HCT116 (cell line): ENCODE measurements around the gene RASSF3.

Experiments
- EGR1 ChIP-seq: IDR thresholded peaks from 2 replicates; pipeline ENCODE4 v1.6.1; 2012; ENCODE audit warnings: low read depth
- SIN3A ChIP-seq: IDR thresholded peaks from 2 replicates; pipeline ENCODE4 v1.6.1; 2012; ENCODE audit warnings: low read depth

GRCh38 chr12:64653123-64653522 lies 42.8 kb downstream of the RASSF3 start:
- no peak for TF ChIP-seq EGR1
- no peak for TF ChIP-seq SIN3A
